HepG2 (cell line): Measurements from ENCODE around the gene INHBA. TPM values are rescaled to one million over a fixed set of nuclear protein-coding genes. Genes with fewer than 3 reads are reported as not detected.

Experiments used
- ATF5 ChIP-seq: sonication (generic); formaldehyde crosslinking; IDR thresholded peaks from 2 replicates; pipeline ENCODE4 v1.4.0; 2020; ENCODE audit warnings: mild to moderate bottlenecking, low read depth, missing genetic modification reagents
- ATM ChIP-seq: fragments of 450-650 bp; IDR thresholded peaks from 2 replicates; pipeline ENCODE4 v1.7.1; 2017; ENCODE audit warnings: mild to moderate bottlenecking, borderline replicate concordance
- FOXP1 ChIP-seq, 2 experiments: fragments of 450-650 bp in 1 of 2; IDR thresholded peaks; 2 replicates each; pipeline ENCODE4 v1.6.1; 2017 to 2018; ENCODE audit warnings: antibody characterized with exemption in 1 of 2
- KDM5B ChIP-seq: sonication (generic); formaldehyde crosslinking; IDR thresholded peaks from 2 replicates; pipeline ENCODE4 v1.4.0; 2020; ENCODE audit warnings: missing genetic modification reagents, mild to moderate bottlenecking, borderline replicate concordance
- MXI1 ChIP-seq: IDR thresholded peaks from 3 replicates; pipeline ENCODE4 v1.6.1; 2012; ENCODE audit warnings: low read depth, low read length, inconsistent platforms, borderline replicate concordance
- NFKB2 ChIP-seq: sonication (generic); formaldehyde crosslinking; IDR thresholded peaks from 2 replicates; pipeline ENCODE4 v1.4.0; 2020; ENCODE audit warnings: missing genetic modification reagents, borderline replicate concordance
- ZBTB1 ChIP-seq: sonication (generic); formaldehyde crosslinking; IDR thresholded peaks from 2 replicates; pipeline ENCODE4 v1.4.0; 2020; ENCODE audit warnings: missing genetic modification reagents, borderline replicate concordance
- ZNF367 ChIP-seq: sonication (generic); formaldehyde crosslinking; IDR thresholded peaks from 2 replicates; pipeline ENCODE4 v1.4.0; 2020; ENCODE audit warnings: missing genetic modification reagents, borderline replicate concordance
- ZNF609 ChIP-seq: sonication (generic); formaldehyde crosslinking; IDR thresholded peaks from 2 replicates; pipeline ENCODE4 v1.4.0; 2020; ENCODE audit warnings: mild to moderate bottlenecking, missing genetic modification reagents, borderline replicate concordance
- ZNF687 ChIP-seq: sonication (generic); formaldehyde crosslinking; IDR thresholded peaks from 2 replicates; pipeline ENCODE4 v1.5.1; 2020; ENCODE audit warnings: mild to moderate bottlenecking, missing genetic modification reagents, moderate library complexity
- ZNF704 ChIP-seq: sonication (generic); formaldehyde crosslinking; IDR thresholded peaks from 2 replicates; pipeline ENCODE4 v1.8.1; 2023; ENCODE audit warnings: mild to moderate bottlenecking, inconsistent platforms, moderate library complexity, missing genetic modification reagents, borderline replicate concordance
- ZNF746 ChIP-seq: sonication (generic); formaldehyde crosslinking; IDR thresholded peaks from 2 replicates; pipeline ENCODE4 v1.8.0; 2022; ENCODE audit warnings: mild to moderate bottlenecking, missing genetic modification reagents
- ZSCAN5A ChIP-seq: sonication (generic); formaldehyde crosslinking; IDR thresholded peaks from 2 replicates; pipeline ENCODE4 v1.8.0; 2022; ENCODE audit warnings: mild to moderate bottlenecking, missing genetic modification reagents, borderline replicate concordance
- polyA plus RNA-seq, 8 experiments: library from polyadenylated mRNA; depleted of rRNA in 3 of 8; stranded (reverse) in 7 of 8; unstranded in 1 of 8; fragments of >200 nt; fragmentation: Illumina TruSeq in 4 of 8; extraction: Trizol in 4 of 8; gene quantifications; 2 replicates each; pipeline versions ENCODE4 v1.2.1 to v1.2.3, GENCODE V29; 2011 to 2016; ENCODE audit warnings: low read depth in 4 of 8, missing spikeins in 1 of 8, mixed read lengths in 1 of 8; ENCODE audit not compliant: insufficient read depth in 1 of 8
- total RNA-seq, 5 experiments: library from RNA; depleted of rRNA; stranded (reverse); fragments of >200 nt; fragmentation: Illumina TruSeq; extraction: Trizol; gene quantifications; 2 replicates each; pipeline ENCODE4 v1.2.3, GENCODE V29; 2016; ENCODE audit warnings: low read depth in 1 of 5

Gene INHBA
- total and polyA plus RNA-seq, 2 of the 13 experiments (the other 11 are each of a cell fraction or from before 2014, with no cell fraction given): not detected

- no peak for TF ChIP-seq ATM
- TF ChIP-seq ZNF704 (CRISPR knock-in tag): no peak
- no peak for TF ChIP-seq MXI1
- no peak for TF ChIP-seq ATF5 (CRISPR knock-in tag)
- no peak for TF ChIP-seq ZNF687 (CRISPR knock-in tag)
- no peak for TF ChIP-seq FOXP1 (IDR thresholded peaks at IDR 0.05)
- TF ChIP-seq FOXP1 (CRISPR knock-in tag; IDR thresholded peaks at IDR 0.05): no peak
- TF ChIP-seq KDM5B (CRISPR knock-in tag): no peak
- no peak for TF ChIP-seq ZNF609
- no peak for TF ChIP-seq ZBTB1 (CRISPR knock-in tag)
- TF ChIP-seq ZNF367: no peak
- no peak for TF ChIP-seq NFKB2 (CRISPR knock-in tag)
- TF ChIP-seq ZSCAN5A: no peak
- no peak for TF ChIP-seq ZNF746
These were observed 41.3 kb downstream of the INHBA start (continued) for GRCh38 chr7:41661596-41661995.
